HG03558 (cell line): ENCODE data around the gene SP6.

Experiments used
- ATAC-seq: cut with Tn5 transposase; IDR thresholded peaks from one replicate; pipeline ENCODE4 v1.9.1; 2021; ENCODE audit warnings: moderate number of reproducible peaks; ENCODE audit not compliant: unreplicated experiment; ENCODE audit errors: extremely low read depth

SP6 gene

GRCh38 chr17:47815106-47815918 lies 35.7 kb downstream of the SP6 start:
- no peak for ATAC-seq

GRCh38 chr17:47813512-47814031 lies 37.4 kb downstream of the SP6 start:
- no peak for ATAC-seq

DNA sequence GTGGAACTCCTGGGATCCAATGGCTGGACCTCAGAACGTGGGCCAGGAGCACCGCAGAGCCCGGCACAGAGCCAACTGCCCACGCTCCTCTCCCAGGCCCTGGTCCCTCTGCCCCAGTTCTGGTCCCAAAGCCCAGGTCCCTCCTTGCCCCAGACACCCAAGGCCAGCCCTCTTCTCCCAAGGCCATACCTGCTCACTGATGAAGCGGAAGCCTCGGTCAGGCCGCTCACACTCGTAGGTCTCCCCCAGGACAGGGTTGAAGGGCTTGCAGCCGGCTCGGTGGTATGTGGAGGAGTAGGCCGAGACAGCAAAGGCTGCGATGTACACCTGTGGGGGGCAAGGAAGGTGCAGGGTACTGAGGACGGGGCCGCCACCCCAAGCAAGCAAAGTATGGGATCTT lies 37.9 kb downstream of the SP6 start:
- no peak for ATAC-seq

- ATAC-seq, result no peak
These were observed 38.6 kb downstream of the SP6 start for GRCh38 chr17:47812146-47812920.

DNA sequence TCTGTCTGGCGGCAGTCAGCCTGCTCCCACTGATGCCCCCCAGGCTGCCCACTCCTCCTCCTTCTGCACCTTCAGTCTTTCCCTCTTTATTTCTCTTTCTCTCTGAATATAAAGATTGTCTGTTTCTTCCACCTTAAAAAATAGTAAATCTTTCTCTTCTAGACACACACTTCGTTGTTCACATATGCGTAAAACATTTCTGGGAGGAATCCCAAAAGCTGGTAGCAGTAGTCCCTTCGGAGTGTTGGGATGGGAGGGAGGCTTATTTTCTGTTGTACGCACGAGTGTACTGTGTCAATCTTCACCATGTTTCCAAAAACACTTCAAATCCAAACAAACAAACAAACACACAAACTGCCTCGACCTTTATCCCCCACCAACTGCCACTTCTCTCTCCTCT lies 39.3 kb downstream of the SP6 start:
- no peak for ATAC-seq

- no peak for ATAC-seq
These were observed 39.9 kb downstream of the SP6 start for GRCh38 chr17:47810901-47811635.

- ATAC-seq, result no peak
These were observed 40.7 kb downstream of the SP6 start for GRCh38 chr17:47810200-47810821.

- no peak for ATAC-seq
These were observed 42.0 kb downstream of the SP6 start for GRCh38 chr17:47808830-47809480.

DNA sequence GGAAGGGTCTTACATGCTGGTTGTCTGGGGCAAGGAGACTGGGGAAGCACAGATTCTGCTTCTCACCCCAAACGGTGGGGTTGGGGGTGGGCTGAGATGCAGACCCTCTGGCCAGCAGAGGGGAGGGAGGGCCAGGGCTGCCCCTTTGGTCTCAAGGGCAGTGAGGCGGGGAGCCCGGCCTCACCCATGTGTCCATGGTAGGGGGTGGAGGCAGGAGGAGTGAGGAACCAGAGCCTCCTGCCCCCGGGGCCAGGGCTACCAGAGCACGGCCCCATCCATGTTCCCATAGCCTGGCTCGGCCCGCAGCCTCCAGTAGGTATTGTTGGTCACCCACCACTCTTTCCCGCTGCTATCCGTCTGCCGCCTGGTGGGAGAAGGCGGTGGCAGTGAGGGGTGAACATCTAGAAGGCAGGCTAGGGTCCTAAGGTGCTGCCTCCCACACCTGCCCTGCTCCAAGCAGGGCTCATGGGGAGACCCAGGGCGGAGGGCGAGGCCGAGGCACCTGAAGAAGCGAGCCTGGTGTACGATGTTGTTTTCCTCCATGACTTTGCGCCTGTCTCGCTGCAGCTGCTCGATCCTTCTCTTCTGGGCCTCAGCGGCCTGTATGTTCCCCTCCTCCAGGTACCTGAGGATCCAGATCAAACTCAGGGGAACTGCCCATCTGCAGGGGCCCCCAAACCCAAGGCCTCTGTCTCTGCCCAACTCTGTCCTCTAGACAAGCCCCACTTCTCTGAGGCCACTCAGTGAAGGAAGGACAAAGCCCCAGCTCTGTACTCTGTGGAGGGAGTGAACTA lies 42.7 kb downstream of the SP6 start:
- ATAC-seq, result no peak

DNA sequence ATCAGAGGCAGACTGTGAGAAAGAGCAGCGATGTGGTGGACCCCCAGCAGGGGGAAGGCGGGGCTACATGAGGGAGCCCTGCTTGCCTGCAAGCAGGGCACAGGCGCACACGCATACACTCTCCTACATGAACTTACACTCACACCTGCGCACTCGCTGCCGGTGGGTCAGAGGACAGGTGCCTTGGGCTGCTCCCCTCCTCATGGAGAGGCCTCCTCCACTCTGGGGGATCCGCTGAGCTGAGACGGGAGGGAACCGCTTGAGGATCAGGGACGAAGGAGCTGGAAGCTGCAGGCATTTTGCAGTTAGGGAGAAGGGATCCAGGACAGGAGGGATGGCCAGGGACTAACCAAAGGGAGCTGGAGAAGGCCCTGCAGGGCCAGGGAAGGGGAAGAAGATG lies 43.5 kb downstream of the SP6 start:
- ATAC-seq, result no peak

GRCh38 chr17:47806913-47807255 lies 44.1 kb downstream of the SP6 start:
- no peak for ATAC-seq

GRCh38 chr17:47806026-47806912 lies 44.7 kb downstream of the SP6 start:
- no peak for ATAC-seq

DNA sequence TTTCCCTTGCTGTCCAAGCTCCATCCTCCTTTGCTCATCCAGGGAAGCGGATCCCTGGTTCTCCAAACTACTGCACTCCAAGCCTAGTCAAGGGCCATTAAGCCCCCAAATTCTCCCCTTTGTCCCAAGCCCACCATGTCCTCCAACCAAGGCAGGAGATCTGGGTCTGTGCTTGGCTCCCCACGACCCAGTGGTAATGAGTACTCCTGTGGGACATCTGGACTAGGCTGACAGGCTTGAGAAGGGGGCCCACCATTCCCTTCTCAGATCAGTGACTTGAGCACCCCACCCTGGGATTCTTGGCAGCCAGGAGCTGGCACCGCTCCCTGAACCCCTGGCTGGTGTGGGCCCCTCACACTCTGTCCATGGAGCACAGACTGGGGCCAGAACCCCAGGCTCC lies 46.5 kb downstream of the SP6 start:
- ATAC-seq, result no peak

GRCh38 chr17:47803751-47804150 lies 47.2 kb downstream of the SP6 start:
- no peak for ATAC-seq

GRCh38 chr17:47803201-47803600 lies 47.8 kb downstream of the SP6 start:
- no peak for ATAC-seq

- ATAC-seq, result no peak
These were observed 48.5 kb downstream of the SP6 start for GRCh38 chr17:47802341-47803022.

- no peak for ATAC-seq
These were observed 49.1 kb downstream of the SP6 start for GRCh38 chr17:47801906-47802305.
